DND-41 (cell line): ENCODE measurements around the gene NXNL1.
A peak's percentile ranks its signal among the peaks of the same experiment; 100 is the strongest.

Experiments used
- ATAC-seq: fragments of 200-7000 bp; cut with Tn5 transposase; 3 replicates; pipeline ENCODE4 v1.9.1; 2021; ENCODE audit warnings: low read depth; ENCODE audit not compliant: insufficient read depth
- DNase-seq: peaks from one replicate; pipeline ENCODE4 v3.0.0-alpha.2; 2020
- H2AFZ ChIP-seq: 2 replicates; pipeline ENCODE4 v1.6.0; 2012; ENCODE audit warnings: low read depth, low read length
- H3K27ac ChIP-seq: 2 replicates; pipeline ENCODE4 v1.5.1; 2012; ENCODE audit warnings: low read length, inconsistent platforms
- H3K27me3 ChIP-seq: fragments of 200-600 bp; sonication (generic); 2 replicates; pipeline ENCODE4 v1.6.0; 2012; ENCODE audit warnings: low read length, mild to moderate bottlenecking, inconsistent platforms; ENCODE audit not compliant: insufficient read depth, poor library complexity
- H3K36me3 ChIP-seq: 2 replicates; pipeline ENCODE4 v1.5.1; 2012; ENCODE audit warnings: low read length, inconsistent platforms; ENCODE audit not compliant: insufficient read depth
- H3K4me1 ChIP-seq: 2 replicates; pipeline ENCODE4 v1.5.1; 2012; ENCODE audit warnings: mild to moderate bottlenecking, low read length; ENCODE audit not compliant: insufficient read depth
- H3K4me2 ChIP-seq: 2 replicates; pipeline ENCODE4 v1.6.0; 2012; ENCODE audit warnings: mild to moderate bottlenecking, moderate library complexity, low read length, inconsistent platforms; ENCODE audit not compliant: insufficient read depth
- H3K4me3 ChIP-seq, 2 experiments: fragments of 200-600 bp in 1 of 2; shearing (Covaris generic) in 1 of 2; 2 replicates each; pipeline ENCODE4 v1.5.1; 2012 to 2016; ENCODE audit warnings: inconsistent platforms in 2 of 2, low read length in 2 of 2, mild to moderate bottlenecking in 2 of 2, low read depth in 1 of 2, moderate library complexity in 1 of 2
- H3K79me2 ChIP-seq: 2 replicates; pipeline ENCODE4 v1.6.0; 2012; ENCODE audit warnings: low read length, inconsistent platforms; ENCODE audit not compliant: insufficient read depth
- H3K9ac ChIP-seq: 2 replicates; pipeline ENCODE4 v1.6.0; 2012; ENCODE audit warnings: low read depth, mild to moderate bottlenecking, inconsistent platforms, low read length, moderate library complexity
- H3K9me3 ChIP-seq: 2 replicates; pipeline ENCODE4 v1.5.1; 2012; ENCODE audit warnings: low read length, moderate library complexity, mild to moderate bottlenecking, inconsistent platforms; ENCODE audit not compliant: insufficient read depth, severe bottlenecking
- H4K20me1 ChIP-seq: 2 replicates; pipeline ENCODE4 v1.6.0; 2012; ENCODE audit warnings: low read length; ENCODE audit not compliant: insufficient read depth
- EZH2 ChIP-seq: IDR thresholded peaks from 3 replicates; pipeline ENCODE4 v1.6.1; 2012; ENCODE audit warnings: borderline replicate concordance, low read depth, mild to moderate bottlenecking, moderate library complexity, low read length, inconsistent platforms; ENCODE audit not compliant: severe bottlenecking
- TF ChIP-seq, protein P1 (sequence below): IDR thresholded peaks from 2 replicates; pipeline ENCODE4 v1.5.1; 2012; ENCODE audit warnings: borderline replicate concordance, low read length, moderate library complexity, mild to moderate bottlenecking; ENCODE audit not compliant: poor library complexity, severe bottlenecking; ENCODE audit errors: extremely low read depth

NXNL1 gene

DNA sequence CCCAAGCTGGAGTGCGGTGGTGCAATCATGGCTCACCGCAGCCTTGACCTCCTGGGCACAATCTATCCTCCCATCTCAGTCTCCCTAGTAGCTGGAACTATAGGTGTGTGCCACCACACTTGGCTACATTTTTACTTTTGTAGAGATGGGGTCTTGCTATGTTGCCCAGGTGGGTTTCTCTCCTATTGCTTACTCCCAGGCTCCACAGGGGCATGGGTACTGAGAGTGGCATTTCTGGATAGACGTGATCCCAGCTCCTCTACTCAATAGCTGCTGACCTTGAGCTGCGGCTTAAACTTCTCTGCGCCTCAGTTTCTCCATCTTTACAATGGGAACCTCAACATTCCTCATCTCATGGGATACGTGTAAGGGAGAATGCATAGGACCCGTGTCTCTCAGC lies 29.3 kb downstream of the NXNL1 start:
- ATAC-seq (no peak), DNase-seq (no peak)
- H3K79me2 ChIP-seq = no peaks in the 10 kb centered on the region
- no peak overlapping the region for H3K27ac ChIP-seq
- H2AFZ ChIP-seq = no peak overlapping the region
- no peaks in the 10 kb centered on the region for H3K27me3 ChIP-seq
- no peak overlapping the region for H3K4me2 ChIP-seq
- no peaks in the 10 kb centered on the region for H4K20me1 ChIP-seq
- TF ChIP-seq, protein P1, sequence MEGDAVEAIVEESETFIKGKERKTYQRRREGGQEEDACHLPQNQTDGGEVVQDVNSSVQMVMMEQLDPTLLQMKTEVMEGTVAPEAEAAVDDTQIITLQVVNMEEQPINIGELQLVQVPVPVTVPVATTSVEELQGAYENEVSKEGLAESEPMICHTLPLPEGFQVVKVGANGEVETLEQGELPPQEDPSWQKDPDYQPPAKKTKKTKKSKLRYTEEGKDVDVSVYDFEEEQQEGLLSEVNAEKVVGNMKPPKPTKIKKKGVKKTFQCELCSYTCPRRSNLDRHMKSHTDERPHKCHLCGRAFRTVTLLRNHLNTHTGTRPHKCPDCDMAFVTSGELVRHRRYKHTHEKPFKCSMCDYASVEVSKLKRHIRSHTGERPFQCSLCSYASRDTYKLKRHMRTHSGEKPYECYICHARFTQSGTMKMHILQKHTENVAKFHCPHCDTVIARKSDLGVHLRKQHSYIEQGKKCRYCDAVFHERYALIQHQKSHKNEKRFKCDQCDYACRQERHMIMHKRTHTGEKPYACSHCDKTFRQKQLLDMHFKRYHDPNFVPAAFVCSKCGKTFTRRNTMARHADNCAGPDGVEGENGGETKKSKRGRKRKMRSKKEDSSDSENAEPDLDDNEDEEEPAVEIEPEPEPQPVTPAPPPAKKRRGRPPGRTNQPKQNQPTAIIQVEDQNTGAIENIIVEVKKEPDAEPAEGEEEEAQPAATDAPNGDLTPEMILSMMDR = no peak
- no peak for TF ChIP-seq EZH2
- no peaks in the 10 kb centered on the region for H3K36me3 ChIP-seq
- H3K4me1 ChIP-seq = no peaks in the 10 kb centered on the region
- no peaks in the 10 kb centered on the region for H3K9me3 ChIP-seq
- H3K4me3 ChIP-seq = no peak overlapping the region
- no peak overlapping the region for H3K9ac ChIP-seq

DNA sequence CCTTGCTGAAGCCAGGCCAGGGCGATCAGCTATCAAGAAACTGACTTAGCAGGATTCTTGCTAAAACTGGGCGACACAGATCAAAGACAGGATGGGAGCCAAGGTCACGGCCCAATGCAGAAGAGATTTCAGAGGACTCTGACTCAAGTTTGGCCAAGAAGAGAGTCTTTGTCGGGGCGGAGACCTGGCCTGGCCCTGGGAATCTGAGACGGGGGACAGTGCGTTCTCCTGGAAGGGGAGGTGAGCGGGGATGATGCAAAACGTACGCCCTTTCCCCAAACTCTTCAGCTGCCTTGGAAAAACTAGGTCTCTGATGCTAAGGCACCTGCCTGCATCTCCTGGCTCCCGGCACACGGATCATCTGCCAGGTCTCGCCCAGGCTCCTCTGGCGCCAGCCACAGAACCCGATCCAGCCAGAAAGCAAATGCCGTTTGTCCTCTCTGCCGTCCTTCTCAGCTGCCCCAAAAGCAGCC lies 31.0 kb downstream of the NXNL1 start:
- Histone ChIP-seq H2AFZ (no peak overlapping the region), H3K27me3 (no peaks in the 10 kb centered on the region), H3K36me3 (no peaks in the 10 kb centered on the region), H4K20me1 (no peaks in the 10 kb centered on the region), H3K9ac (no peak overlapping the region), H3K27ac (no peak overlapping the region), H3K79me2 (no peaks in the 10 kb centered on the region), H3K4me2 (no peak overlapping the region), H3K4me1 (no peaks in the 10 kb centered on the region), H3K4me3 (no peak overlapping the region), H3K9me3 (no peaks in the 10 kb centered on the region)
- ATAC-seq (no peak), DNase-seq (no peak)
- TF ChIP-seq EZH2 = no peak
- TF ChIP-seq, protein P1 = no peak

- TF ChIP-seq, protein P1 = peak; percentile 47
- no peak for TF ChIP-seq EZH2
- H3K4me3 ChIP-seq = no peak overlapping the region
- ATAC-seq (peak; percentile 29; the same call in 1 of the 3 replicates), DNase-seq (peak; percentile 41)
- H4K20me1 ChIP-seq = no peaks in the 10 kb centered on the region
- H3K4me1 ChIP-seq = peaks cover 11% of the 10 kb centered on the region
- H3K79me2 ChIP-seq = peaks cover 10% of the 10 kb centered on the region
- no peaks in the 10 kb centered on the region for H3K27me3 ChIP-seq
- H3K27ac ChIP-seq = no peak overlapping the region
- H3K9ac ChIP-seq = no peak overlapping the region
- no peak overlapping the region for H2AFZ ChIP-seq
- H3K4me2 ChIP-seq = no peak overlapping the region
- no peaks in the 10 kb centered on the region for H3K9me3 ChIP-seq
- H3K36me3 ChIP-seq = peaks cover 14% of the 10 kb centered on the region
These were observed 35.9 kb downstream of the NXNL1 start for GRCh38 chr19:17424743-17425365.
